ENCODE results near the gene RPUSD1.
A peak's percentile ranks its signal among the peaks of the same experiment; 100 is the strongest.

The RPUSD1 gene

GRCh38 chr16:752007-752312 is 36.2 kb downstream of the RPUSD1 start:
- H3K4me3 ChIP-seq (ENCODE audit: low read depth, low read length), result no peak overlapping the region
- no peak for TF ChIP-seq CTCF (IDR thresholded peaks at IDR 0.05; ENCODE audit: borderline replicate concordance, insufficient read depth, low read depth, low read length)

- no peak for TF ChIP-seq CTCF (IDR thresholded peaks at IDR 0.05; ENCODE audit: borderline replicate concordance, insufficient read depth, low read depth, low read length)
- no peak overlapping the region for H3K4me3 ChIP-seq (ENCODE audit: low read depth, low read length)
Observed at GRCh38 chr16:751152-752006, 36.8 kb downstream of the RPUSD1 start.

- H3K4me3 ChIP-seq (ENCODE audit: low read depth, low read length), result no peak overlapping the region
- TF ChIP-seq CTCF (IDR thresholded peaks at IDR 0.05; ENCODE audit: borderline replicate concordance, insufficient read depth, low read depth, low read length), result no peak
Observed at GRCh38 chr16:750485-750884, 37.7 kb downstream of the RPUSD1 start.

GRCh38 chr16:749010-749409 is 39.2 kb downstream of the RPUSD1 start:
- no peak for TF ChIP-seq CTCF (IDR thresholded peaks at IDR 0.05; ENCODE audit: borderline replicate concordance, insufficient read depth, low read depth, low read length)
- H3K4me3 ChIP-seq (ENCODE audit: low read depth, low read length), result no peak overlapping the region

- TF ChIP-seq CTCF (IDR thresholded peaks at IDR 0.05; ENCODE audit: borderline replicate concordance, insufficient read depth, low read depth, low read length), result no peak
- no peak overlapping the region for H3K4me3 ChIP-seq (ENCODE audit: low read depth, low read length)
Observed at GRCh38 chr16:747978-748746, 40.0 kb downstream of the RPUSD1 start.

GRCh38 chr16:746637-747036 is 41.5 kb downstream of the RPUSD1 start:
- no peak for TF ChIP-seq CTCF (IDR thresholded peaks at IDR 0.05; ENCODE audit: borderline replicate concordance, insufficient read depth, low read depth, low read length)
- no peak overlapping the region for H3K4me3 ChIP-seq (ENCODE audit: low read depth, low read length)

GRCh38 chr16:745739-746138 is 42.4 kb downstream of the RPUSD1 start:
- peak; percentile 63 for TF ChIP-seq CTCF (IDR thresholded peaks at IDR 0.05; ENCODE audit: borderline replicate concordance, insufficient read depth, low read depth, low read length)
- H3K4me3 ChIP-seq (ENCODE audit: low read depth, low read length), result no peak overlapping the region

Measured in GM12875 (cell line).